Transverse colon (tissue), 4 donors: ENCODE measurements around the gene HDAC4.

Source experiments
- POLR2A ChIP-seq: fragments of 450-650 bp; IDR thresholded peaks from one replicate; pipeline ENCODE4 v1.6.1; 2016; ENCODE audit warnings: antibody characterized with exemption, mild to moderate bottlenecking, moderate library complexity
- POLR2AphosphoS5 ChIP-seq, 3 donors: sonication (generic); formaldehyde crosslinking; IDR thresholded peaks; one replicate each; pipeline ENCODE4 v1.6.1; 2016; ENCODE audit warnings: antibody characterized with exemption in 3 of 3
- TF ChIP-seq, protein P1 (sequence below), 5 experiments: fragments of 200-600 bp in 3 of 5; fragments of 450-650 bp in 2 of 5; sonication (generic) in 3 of 5; IDR thresholded peaks; 1 replicate in 2 of 5; 2 replicates in 3 of 5; pipeline ENCODE4 v1.5.1; 2016 to 2017; ENCODE audit warnings: antibody characterized with exemption in 5 of 5, inconsistent platforms in 3 of 5, mild to moderate bottlenecking in 2 of 5, moderate library complexity in 1 of 5

DNA sequence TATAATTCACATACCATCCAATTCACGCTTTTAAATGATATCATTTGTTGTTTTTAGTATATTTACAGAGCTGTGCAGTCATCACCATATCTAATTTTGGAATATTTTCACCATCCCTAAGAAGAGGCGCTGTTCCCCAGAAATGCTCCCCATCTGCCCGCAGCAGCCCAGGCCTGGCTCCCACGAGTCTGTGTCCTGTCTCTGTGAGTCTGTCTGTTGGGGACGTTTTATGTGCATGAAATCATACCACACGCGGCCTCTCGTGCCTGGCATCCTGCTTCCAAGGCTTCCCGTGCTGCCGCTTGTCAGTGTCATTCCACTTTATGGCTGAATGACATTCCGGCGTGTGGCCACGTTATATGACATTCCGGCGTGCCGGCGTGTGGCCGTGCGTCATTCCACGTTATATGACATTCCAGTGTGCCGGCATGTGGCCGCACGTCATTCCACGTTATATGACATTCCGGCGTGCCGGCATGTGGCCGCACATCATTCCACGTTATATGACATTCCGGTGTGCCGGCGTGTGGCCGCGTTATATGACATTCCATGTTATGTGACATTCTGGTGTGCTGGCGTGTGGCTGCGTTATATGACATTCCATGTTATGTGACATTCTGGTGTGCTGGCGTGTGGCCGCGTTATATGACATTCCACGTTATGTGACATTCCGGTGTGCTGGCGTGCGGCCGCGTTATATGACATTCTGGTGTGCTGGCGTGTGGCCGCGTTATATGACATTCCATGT lies 276.5 kb downstream of the HDAC4 start:
- TF ChIP-seq, protein P1, sequence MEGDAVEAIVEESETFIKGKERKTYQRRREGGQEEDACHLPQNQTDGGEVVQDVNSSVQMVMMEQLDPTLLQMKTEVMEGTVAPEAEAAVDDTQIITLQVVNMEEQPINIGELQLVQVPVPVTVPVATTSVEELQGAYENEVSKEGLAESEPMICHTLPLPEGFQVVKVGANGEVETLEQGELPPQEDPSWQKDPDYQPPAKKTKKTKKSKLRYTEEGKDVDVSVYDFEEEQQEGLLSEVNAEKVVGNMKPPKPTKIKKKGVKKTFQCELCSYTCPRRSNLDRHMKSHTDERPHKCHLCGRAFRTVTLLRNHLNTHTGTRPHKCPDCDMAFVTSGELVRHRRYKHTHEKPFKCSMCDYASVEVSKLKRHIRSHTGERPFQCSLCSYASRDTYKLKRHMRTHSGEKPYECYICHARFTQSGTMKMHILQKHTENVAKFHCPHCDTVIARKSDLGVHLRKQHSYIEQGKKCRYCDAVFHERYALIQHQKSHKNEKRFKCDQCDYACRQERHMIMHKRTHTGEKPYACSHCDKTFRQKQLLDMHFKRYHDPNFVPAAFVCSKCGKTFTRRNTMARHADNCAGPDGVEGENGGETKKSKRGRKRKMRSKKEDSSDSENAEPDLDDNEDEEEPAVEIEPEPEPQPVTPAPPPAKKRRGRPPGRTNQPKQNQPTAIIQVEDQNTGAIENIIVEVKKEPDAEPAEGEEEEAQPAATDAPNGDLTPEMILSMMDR (IDR thresholded peaks at IDR 0.05) = no peak
- TF ChIP-seq POLR2AphosphoS5 (IDR thresholded peaks at IDR 0.05) = peak in 1 of 3 donors; percentile 11
- no peak for TF ChIP-seq POLR2A
